AG09319 (cell line): Measurements from ENCODE around the gene ULK1.

Experiments used
- DNase-seq: peaks from one replicate; pipeline ENCODE4 v3.0.0-alpha.2; 2010; ENCODE audit warnings: low read depth; ENCODE audit errors: extremely low read depth
- TF ChIP-seq, protein P1 (sequence below): IDR thresholded peaks from 2 replicates; pipeline ENCODE4 v1.5.1; 2011; ENCODE audit warnings: low read depth, mild to moderate bottlenecking, inconsistent platforms, low read length, moderate library complexity

Gene ULK1

DNA sequence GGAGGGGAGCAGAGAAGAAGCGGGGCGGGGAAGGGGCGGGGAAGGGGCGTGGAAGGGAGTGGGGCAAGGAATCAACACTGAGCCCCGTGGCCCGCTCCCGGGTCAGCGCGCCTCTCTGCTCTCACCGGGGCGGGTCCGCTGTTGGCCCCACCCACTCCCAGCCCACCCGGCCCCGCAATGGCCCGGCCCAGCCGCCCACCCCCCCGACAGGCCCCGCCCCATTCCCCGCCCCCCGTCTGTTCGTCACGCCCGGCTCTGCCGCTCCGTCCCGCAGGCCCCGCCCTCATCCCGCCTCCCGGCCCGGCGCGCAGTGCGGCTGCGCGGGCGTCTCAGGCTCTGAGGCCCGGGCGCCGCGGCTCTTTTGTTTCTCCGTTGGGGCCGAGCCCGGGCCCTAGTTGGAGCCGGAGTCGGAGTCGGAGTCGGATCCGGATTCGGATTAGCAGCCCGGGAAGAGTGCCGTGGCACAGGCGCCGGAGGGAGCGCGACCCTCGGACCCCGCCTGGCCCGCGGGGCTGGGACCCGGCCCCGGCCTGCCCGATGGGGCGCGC lies at the start of gene ULK1:
TSS of gene ULK1 (plus strand) at position 310 of the 548 bp plus-strand sequence. CDS start 380 bp downstream, outside the sequence.
- peak; percentile 67 for DNase-seq
- TF ChIP-seq, protein P1, sequence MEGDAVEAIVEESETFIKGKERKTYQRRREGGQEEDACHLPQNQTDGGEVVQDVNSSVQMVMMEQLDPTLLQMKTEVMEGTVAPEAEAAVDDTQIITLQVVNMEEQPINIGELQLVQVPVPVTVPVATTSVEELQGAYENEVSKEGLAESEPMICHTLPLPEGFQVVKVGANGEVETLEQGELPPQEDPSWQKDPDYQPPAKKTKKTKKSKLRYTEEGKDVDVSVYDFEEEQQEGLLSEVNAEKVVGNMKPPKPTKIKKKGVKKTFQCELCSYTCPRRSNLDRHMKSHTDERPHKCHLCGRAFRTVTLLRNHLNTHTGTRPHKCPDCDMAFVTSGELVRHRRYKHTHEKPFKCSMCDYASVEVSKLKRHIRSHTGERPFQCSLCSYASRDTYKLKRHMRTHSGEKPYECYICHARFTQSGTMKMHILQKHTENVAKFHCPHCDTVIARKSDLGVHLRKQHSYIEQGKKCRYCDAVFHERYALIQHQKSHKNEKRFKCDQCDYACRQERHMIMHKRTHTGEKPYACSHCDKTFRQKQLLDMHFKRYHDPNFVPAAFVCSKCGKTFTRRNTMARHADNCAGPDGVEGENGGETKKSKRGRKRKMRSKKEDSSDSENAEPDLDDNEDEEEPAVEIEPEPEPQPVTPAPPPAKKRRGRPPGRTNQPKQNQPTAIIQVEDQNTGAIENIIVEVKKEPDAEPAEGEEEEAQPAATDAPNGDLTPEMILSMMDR, result no peak

DNA sequence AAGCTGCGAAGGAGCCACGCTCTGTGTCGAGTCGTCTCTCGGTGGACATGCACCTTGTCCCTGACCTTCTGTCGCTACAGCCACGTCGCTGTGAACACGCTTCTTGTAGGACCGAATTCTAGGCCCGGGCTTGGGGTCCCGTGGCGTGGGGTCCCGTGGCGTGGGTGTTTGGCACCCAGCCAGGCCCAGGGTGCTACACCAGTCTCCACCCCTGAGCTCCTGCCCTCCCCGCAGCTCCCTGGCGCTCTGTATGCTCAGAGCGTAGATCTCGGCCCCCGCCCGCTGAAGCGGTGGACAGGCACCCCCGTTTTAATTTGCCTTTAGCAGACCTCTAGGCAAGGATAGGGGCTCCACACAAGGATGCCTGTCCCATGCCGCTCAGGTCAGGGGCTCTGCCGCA lies 49.8 kb upstream of the ULK1 start:
- TF ChIP-seq, protein P1, result no peak
- no peak for DNase-seq

DNA sequence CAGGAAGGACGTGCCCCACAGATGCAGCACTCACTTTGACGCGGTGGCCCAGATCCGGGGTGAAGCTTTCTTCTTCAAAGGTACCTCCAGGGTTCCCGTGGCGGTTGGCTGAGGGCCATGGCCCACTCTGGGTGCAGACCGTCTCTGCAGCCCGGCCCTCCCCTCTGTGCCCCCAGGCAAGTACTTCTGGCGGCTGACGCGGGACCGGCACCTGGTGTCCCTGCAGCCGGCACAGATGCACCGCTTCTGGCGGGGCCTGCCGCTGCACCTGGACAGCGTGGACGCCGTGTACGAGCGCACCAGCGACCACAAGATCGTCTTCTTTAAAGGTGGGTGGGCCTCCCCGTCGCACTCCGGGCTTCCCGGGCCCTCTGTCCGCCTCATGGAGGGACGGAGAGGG lies 49.3 kb upstream of the ULK1 start:
- TF ChIP-seq, protein P1, result no peak
- no peak for DNase-seq

DNA sequence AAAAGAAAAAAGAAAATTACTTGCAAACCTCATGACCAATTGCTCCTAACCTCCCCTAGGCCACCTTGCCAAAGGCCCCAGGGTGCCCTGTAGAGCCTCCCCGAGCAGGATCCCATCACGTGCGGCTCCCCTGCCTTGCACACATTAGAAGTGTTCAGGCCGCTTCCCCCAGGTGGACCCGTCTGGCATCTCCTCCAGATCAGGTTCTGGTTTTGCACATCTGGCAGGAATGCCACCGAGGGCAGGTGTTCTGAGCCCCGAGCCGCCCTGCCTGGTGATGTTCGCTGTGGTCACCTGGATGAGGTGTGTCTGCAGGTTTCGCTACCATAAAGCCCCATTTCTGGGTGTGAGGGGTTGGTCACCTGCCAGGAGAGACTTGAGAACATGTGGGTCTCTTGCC lies 47.0 kb upstream of the ULK1 start:
- no peak for DNase-seq
- TF ChIP-seq, protein P1, result no peak

DNA sequence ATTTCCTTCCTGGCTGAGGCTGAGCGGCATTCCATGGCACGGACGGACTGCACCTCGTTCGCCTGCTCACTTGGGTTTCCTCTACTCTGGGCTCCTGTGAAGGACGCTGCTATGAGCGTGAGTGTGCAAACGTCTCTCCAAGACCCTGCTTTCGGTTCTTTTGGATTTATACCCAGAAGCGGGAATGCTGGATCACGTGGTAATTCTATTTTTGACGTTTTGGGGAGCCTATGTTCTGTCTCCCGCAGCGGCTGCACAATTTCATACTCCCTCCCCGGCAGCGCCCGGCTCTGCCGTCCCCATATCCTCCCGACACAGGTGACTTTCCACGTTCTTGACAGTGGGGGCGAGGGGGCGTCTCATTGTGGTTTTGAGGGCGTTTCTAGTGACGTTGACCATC lies 45.7 kb upstream of the ULK1 start:
- DNase-seq, result no peak
- TF ChIP-seq, protein P1, result no peak

DNA sequence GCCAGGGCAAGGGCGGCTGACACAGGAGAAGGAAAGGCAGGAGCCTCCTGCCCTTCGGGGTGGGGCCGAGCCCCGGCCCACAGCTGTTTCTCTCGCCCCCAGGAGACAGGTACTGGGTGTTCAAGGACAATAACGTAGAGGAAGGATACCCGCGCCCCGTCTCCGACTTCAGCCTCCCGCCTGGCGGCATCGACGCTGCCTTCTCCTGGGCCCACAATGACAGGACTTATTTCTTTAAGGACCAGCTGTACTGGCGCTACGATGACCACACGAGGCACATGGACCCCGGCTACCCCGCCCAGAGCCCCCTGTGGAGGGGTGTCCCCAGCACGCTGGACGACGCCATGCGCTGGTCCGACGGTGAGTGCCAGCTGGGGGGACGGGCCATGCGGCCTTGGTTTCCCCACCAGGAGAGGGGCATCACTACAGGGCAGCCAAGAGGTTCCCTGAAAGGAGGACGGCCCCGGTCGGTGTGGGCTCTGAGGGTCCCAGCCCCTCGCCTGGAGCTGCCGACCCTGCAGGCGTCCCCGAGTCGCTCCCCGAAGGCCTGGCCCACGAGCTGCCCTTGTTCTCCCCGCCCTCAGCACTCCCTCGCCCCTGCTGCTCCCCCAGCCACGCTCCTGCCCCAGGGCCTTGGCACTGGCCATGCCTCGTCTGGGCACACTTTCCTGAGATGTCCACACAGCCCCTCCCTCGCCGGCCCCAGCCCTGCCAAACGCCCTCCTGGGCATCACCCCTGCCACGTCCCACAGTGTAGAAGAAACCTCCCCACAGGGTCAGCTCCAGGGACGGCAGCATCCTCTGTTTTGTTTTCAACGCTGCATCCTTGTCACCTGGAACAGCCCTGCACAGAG lies 44.5 kb upstream of the ULK1 start:
- no peak for DNase-seq
- TF ChIP-seq, protein P1, result no peak

DNA sequence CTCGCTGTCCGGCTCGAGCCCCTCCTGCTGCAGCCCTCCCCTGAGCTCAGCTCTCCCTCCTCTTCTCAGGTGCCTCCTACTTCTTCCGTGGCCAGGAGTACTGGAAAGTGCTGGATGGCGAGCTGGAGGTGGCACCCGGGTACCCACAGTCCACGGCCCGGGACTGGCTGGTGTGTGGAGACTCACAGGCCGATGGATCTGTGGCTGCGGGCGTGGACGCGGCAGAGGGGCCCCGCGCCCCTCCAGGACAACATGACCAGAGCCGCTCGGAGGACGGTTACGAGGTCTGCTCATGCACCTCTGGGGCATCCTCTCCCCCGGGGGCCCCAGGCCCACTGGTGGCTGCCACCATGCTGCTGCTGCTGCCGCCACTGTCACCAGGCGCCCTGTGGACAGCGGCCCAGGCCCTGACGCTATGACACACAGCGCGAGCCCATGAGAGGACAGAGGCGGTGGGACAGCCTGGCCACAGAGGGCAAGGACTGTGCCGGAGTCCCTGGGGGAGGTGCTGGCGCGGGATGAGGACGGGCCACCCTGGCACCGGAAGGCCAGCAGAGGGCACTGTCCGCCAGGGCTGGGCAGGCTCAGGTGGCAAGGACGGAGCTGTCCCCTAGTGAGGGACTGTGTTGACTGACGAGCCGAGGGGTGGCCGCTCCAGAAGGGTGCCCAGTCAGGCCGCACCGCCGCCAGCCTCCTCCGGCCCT lies 43.4 kb upstream of the ULK1 start:
- TF ChIP-seq, protein P1, result peak; percentile 35
- no peak for DNase-seq
